CD4-positive, alpha-beta T cell treated with Interferon gamma for 1 hour (primary cell): ENCODE results near the gene ACVR2B.

Source experiments
- DNase-seq: peaks from one replicate; pipeline ENCODE4 v3.0.0-alpha.2; 2020

Gene ACVR2B

DNA sequence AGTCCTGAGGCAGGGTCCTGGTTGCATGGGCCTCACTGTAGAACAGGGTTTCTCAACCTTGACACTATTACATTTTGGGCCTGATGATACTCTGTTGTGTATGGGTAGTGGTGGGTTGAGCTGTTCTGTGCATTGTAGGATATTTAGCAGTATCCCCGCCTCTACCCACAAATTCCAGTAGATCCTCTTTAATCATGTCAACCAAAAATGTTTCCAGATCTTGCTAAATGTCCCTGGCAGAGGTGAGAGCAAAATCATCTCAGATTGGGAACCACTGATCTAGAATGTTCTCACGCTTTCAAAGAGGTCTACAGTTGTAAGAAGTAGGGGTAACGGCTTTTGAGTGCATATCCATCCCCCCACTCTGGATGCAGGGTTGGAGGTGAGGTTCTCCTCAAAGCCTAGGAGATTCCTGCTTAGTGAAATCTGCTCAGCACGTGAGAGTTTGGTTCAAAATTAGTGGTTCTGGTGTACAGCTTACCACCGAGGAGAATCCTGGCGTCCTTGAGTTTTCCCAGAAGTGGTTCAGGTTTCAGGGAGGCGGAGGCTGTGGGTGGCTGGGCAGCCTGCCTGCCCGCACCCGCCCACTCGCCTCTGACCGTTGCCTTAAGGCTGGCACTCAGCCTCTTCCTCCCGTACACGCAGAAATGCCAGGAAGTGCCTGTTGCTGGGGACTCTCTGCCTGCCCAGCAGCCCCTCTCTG is 5.3 kb downstream of the ACVR2B start:
- no peak for DNase-seq

DNA sequence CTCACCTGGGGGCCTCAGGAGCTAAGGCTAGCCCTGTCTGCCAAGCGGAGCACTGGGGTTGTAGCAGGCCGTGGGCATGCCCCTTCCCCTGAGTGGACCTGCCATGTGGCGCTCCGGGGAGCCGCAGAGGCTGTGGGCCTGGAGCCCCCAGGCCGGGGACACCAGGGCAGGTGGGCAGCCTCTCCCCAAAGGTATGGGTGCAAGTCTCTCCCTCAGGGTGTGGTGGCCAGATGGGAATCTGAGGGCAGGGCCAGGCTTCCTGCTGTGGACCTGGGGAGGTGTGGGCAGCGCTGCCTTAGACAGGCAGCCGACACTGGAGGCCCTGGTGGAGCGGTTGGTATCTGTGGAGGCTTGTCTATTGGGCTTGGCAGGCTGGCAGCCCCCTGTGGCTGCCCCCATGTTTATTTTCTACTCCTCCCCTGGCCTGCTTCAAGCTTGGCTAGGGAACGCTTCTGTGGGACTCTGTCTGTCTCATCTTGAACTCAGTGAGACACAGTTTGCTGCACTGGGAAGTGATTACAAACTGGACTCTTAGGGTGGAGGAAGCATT is 5.9 kb downstream of the ACVR2B start:
- DNase-seq = no peak

DNA sequence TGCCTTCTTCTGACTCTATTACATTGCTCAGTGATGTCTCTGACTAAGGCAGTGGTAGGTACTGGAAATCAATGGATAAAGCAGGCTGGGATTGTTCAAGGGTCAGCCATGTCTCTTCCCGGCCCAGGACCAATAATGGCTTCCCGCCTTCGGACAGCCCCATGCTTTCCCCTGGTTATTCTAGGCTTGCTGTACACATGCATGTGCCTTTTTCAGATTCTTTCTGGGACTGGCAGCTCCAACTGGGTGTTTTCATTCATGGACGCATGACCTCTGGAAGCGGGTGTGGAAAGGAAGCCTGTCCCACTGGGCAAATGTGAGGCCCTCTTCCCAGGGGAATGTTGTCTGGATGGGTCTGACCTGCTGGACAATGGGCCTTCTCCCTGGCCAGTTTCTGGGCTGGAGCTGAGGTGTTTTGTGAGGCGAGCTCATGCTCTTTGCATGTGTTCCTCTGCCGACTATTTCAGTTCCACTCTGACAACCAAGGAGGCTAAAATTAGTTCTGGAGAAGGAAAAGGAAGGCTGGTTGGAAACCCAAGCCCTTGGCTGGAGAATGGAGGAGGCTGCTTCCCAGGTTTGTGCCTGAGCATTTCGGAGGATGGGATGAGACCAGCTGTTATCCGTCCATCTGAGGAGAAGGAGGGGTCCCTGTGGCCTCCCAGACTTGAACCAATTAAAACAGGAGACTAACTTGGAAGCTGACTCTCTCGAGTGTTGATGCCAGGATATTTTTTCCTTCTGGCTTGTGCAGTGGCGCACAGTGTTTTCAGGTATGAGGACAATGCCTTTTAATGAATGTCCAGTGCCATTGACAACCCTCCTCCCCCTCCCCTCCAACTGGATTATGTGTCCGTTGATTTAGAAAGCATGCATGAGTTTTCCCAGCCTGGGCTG is 6.9 kb downstream of the ACVR2B start:
- DNase-seq = no peak

DNA sequence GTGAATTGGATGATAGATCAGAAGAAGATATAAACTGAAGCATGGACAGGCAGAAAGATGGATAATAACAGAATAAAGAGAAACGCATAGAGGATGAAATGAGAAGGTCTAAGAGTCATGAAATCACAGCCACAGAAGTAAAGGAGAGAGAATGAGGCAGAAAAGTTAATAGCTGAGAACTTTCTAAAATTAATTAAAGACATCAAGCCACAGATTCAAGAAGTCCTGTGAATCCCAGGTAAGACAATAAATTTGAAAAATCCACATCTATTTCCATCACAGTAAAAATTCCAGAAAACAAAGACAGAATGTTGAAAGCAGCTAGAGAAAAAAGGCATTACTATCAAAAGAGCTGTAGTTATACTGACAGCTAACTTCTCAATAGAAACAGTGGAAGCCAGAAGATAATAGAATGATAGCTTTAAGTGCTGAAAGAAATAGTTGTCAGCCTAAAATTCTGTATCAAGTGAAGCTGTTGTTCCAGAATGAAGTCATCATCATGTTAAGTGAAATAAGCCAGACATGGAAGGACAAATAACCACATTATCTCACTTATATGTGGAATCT is 12.0 kb downstream of the ACVR2B start:
- no peak for DNase-seq

DNA sequence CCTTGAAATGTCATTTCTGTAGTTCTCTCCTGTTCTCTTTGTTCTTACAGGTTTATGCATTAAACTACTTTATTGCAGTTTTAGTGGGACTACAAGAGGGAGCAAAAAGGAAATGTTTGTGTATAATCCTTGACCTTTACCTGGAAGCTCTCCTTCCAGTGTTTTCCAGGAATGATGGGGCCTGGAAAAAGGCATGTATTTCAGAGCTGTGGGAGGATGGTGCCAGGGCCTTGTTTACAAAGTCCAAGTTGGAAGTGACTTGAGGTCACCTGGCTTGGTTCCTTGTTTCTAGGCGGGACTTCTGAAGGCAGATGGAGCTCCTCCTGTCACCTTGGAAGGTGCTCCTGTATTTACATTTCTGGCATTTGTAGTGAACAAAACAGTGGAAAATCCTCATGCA is 15.1 kb downstream of the ACVR2B start:
- DNase-seq = no peak

DNA sequence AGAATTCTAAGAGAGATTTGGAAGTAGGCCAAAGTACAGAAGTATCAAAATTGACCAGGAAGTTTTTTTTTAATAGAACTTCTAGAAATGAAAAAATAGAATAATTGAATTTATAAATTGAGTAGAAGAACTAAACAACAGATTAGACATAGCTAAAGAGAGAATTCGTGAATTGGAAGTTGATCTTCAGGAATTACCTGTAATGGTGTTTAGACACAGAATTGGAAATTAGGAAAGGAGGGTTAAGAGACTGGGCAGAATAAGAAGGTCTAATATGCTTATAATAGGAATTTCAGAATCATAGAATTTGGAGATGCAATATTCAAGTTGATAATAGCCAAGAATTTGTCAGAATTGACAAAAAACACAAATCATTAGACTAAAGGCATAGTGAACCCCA is 16.2 kb downstream of the ACVR2B start:
- no peak for DNase-seq

DNA sequence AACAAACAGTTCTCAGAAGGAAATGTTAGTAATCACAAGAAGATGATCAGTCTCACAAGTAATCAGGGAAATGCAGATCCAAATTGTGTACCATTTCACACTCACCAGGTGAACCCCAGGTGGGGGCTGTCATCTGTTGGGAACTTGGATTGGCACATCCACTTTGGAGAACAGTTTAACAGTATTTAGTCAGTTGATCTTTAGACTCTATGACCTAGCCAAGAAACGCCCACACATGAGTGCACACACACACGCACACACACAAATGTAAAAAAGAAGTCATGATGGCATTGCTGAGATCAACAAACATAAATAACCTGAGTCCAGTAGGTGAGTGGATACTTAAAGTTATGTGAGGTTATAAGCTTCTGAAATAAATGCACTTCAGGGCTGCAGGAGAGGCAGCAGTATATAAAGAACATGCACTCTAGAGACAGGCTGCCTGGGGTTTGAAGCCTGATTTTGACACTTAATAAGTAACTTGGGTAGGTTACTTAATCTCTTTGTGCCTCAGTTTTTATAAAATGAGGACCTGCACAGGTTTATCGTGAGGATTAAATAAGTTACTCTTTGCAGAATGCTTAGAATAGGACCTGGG is 17.7 kb downstream of the ACVR2B start:
- no peak for DNase-seq

DNA sequence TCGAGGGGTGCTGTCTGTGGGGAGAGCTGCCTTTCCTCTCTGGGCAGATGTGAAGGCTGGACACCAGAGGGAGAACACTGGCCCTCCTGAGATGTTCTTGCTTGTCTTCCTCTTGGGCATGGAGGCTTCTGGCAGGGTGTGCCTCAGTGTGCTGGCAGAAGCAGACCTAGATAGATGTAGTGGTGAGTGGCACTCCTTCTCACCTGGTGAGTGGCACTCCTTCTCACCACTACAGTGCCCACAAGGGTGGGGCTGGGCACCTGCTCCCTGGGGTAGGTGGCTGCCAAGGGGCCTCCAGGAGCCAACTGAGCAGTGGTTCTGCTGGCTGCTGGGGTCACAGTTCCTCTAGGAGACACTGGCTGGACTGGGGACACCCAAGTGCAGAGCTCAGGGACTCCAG is 18.7 kb downstream of the ACVR2B start:
- no peak for DNase-seq

DNA sequence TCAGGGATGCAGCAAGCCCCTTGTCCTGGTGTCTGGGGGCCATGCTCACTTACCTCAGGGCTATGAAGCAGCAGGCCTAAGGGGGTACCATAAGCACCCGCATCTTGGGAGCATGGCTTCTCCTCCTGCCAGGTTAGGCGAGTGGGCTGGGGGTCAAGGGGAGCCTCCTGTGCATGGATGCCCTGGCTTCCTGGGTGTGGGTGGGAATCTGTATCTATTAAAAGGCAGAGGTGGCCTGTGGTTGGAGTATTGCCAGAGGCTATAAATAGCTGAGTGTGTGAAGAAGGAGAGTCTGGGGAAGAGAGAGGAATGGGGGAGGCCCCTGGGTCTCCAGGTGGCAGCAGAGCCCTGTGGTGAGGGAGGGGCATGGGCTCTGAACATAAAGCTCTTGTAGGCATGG is 19.5 kb downstream of the ACVR2B start:
- no peak for DNase-seq

DNA sequence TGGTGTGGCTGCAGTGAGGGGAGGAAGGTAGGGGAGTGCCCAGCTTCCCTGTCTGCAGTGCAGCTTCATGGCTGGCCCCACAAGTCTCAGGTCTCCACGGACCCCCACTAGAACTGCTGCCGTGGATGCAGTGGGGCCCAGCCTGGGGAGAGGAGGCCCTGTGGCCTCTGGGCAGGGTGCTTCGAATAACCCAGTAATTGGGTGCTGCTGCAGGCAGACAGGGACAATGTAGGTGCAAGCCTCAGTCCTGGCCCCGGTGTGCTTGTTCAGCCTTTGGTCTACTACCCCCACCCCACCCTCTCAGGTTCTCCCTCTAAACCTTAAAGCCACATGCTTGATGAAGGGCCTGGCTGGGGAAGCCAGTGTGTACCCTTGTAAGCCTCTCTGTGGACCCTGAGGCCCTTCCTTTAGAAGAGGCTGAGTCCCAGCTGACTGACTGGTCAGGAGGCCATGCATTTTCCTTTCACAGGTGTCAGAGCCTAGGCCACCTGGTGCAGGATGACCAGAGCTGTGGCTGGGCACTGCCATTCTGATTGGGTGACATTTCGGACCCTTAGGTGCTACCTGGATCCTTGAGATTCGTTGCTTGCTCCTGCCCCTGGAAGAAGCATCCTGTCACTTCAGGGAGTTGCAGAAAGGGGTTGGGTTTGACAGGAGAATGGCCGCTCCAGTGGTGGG is 21.4 kb downstream of the ACVR2B start:
- no peak for DNase-seq

DNA sequence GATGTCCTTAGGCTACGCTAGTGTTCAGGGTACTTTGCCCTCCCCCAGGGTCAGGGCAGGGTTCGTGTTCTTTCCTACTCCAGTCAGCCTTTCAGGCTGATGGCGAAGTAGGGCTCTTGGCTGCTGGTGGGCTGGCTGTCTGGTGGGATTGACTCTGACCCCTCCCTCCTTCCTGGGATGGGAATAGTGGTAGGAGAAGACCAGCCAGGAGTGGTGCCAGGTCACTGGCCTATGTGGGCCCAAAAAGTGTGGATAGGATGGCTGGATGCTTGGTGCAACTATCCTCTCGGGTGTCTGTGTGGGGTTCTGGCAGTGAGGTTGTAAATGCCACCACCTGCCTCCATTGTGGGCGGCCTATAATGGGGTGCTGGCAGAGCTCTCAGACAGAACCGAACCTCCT is 22.0 kb downstream of the ACVR2B start:
- no peak for DNase-seq

DNA sequence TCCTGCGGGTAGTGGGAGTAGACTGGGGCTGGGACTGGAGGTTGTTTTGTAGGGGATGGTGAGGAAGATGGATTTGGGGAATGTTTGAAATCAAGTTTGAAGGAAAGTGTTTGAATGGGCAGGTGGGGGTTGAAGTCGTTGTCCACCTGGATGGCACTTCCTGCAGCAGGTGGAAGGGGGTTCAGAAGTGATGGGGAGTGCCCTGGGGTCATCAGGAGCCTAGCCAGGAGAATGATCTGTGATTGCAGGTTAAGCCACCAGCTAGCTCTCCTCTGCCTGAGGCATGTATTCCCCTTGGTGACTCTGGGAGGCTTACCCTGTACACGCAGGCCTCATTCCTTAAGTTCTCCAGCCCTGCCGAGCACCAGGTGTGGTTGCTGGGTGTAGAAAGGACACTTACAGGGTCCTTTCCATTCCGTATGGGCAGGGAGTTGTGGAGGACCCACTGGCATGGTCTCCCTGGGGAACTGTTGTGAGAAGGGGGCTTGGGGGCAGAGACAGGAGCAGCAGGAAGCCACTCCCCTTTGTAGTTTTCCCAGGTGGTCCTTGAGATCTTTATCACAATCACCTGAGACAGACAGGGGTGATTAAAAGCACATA is 22.6 kb downstream of the ACVR2B start:
- DNase-seq = no peak

DNA sequence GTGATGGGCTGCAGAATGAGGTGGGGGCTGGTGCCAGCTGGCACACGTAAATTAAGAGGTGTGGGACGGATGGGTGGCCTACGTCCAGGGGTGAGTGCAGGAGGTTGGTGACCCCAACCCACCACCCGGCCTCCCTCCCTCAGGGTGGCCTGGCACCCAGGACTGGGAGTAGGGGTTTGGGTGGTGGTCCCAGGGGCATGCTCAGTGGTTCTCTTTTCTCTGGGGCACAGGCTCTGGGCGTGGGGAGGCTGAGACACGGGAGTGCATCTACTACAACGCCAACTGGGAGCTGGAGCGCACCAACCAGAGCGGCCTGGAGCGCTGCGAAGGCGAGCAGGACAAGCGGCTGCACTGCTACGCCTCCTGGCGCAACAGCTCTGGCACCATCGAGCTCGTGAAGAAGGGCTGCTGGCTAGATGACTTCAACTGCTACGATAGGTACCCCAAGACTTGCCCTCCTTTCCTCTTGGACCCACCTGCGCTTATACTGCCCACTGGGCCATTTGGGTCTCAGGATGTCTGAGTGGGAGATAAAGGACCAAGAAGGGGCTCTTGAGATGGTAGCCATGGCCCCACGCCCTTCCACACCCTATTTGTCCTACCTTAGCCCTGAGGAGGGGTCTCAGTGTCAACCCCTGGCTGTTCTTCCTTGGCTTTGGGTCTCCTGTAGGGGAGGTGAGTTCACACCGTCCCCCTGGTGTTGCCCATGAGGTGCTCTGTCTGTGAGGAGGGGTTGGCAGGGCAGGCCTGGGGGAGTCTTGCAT is 23.5 kb downstream of the ACVR2B start:
- no peak for DNase-seq

DNA sequence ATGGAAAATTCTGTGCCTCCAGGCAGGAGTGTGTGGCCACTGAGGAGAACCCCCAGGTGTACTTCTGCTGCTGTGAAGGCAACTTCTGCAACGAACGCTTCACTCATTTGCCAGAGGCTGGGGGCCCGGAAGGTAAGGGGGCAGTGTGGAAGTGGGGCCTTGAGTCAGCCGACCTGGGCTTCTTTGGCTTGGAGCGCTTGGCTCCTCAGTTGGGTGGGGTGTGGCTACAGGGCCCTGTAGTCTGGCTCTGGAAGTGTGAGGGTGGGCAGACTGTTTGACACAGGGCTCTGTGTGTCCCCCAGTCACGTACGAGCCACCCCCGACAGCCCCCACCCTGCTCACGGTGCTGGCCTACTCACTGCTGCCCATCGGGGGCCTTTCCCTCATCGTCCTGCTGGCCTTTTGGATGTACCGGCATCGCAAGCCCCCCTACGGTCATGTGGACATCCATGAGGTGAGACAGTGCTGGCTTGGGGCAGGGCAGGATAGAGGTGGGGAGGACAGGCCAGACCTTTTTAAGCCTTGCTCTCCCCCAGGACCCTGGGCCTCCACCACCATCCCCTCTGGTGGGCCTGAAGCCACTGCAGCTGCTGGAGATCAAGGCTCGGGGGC is 24.3 kb downstream of the ACVR2B start:
- DNase-seq = no peak

DNA sequence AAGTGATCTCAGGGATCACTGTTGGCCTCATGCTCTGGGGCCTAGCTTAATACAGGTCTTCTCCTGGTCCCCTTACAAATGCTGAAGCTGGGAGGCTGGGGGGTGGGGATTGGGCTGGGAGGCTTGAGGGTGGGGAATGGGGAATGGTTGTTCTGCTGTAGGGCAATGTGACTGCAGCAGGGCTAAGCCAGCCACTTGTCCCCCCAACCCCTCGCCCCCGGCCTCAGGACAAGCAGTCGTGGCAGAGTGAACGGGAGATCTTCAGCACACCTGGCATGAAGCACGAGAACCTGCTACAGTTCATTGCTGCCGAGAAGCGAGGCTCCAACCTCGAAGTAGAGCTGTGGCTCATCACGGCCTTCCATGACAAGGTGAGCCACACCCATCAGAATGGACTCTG is 25.2 kb downstream of the ACVR2B start:
- DNase-seq = no peak

DNA sequence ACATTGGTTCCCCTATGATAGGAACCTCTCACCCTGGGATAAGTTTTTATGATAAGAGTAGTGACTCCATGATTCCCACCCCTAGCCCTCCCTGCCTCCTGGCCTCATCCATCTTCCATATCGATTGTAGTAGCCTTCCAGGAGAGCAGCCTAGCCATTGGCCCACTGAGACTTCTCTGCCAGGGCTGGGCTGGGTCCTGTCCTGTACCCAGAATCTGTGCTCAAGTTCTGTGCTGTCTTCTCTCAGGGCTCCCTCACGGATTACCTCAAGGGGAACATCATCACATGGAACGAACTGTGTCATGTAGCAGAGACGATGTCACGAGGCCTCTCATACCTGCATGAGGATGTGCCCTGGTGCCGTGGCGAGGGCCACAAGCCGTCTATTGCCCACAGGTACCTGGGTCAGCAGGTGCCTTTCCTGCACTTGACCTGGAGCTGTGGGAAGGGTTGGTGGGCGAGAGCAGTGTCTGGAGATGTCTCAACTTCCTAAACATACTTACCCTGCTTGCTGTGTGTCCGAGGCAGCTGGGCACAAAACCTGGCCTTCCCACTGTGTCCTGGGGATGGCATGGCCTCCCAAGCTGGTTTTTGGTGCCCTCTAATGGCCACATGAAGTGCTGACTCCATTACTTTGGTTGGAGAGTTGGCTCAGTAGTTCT is 25.9 kb downstream of the ACVR2B start:
- peak; percentile 40 for DNase-seq

DNA sequence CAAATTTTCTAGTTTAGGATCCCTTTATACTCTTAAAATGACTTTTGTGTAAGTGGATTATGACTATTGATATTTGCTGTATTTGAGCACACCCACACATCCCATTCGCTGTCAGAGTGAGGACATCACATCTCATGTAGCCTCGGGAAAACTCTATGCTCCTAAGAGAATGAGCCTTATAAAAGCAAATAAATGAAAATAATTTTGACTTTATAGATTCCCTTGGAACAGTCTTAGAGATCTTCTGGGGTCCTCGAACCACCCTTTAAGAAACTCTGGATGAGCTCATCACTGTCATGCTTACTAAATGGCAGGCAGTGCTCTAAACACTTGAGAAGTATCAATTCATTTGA is 26.4 kb downstream of the ACVR2B start:
- DNase-seq = no peak

DNA sequence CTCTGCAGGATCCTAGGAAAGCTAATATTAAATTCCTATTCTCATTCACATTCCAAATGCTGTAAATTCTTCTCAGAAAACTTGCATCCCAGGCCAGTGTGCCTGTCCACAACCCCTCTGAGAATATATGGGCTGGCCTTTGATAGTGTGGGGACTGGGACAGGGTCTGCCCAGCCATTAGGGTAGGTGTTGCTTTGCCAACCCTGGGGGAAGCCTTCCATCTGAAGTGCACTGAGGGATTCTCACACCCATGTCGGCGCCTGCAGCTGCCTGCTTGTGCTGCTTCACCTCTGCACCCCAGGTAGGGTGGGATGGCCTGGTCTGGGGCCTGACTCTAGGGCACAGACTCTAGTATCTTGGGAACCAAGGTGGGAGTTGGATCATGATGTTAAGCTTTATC is 27.2 kb downstream of the ACVR2B start:
- DNase-seq = no peak

DNA sequence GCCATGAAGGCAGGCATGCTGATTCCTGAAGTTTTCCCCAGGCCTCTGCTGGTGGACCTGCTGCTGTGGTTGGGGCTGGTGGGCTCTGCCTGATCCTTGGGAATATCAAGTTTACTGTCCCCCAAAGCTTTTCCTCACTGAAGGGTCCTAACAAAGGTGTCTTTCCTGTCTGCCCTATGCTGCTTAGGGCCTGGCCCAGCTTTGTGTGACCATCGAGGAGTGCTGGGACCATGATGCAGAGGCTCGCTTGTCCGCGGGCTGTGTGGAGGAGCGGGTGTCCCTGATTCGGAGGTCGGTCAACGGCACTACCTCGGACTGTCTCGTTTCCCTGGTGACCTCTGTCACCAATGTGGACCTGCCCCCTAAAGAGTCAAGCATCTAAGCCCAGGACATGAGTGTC is 29.3 kb downstream of the ACVR2B start:
- DNase-seq = no peak

DNA sequence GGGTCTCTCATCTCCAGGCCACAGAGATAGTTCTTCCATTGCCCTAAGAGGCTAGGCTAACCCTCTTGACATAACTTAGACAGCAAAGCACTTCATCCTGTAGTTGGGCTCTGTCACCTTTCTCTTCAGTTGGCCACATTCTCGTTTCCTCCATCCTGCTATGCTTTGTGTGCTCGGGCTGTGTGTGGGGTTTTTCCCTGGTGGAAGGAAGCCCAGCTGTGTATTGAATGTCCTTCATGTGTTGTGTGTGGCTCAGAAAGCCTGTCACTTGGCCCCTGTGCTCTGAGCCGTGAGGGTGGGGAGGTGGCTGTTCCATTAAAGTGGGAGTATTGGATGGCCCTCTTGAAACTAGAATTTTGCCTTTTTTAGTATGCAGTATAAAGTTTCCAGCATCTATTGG is 33.6 kb downstream of the ACVR2B start:
- DNase-seq = no peak

DNA sequence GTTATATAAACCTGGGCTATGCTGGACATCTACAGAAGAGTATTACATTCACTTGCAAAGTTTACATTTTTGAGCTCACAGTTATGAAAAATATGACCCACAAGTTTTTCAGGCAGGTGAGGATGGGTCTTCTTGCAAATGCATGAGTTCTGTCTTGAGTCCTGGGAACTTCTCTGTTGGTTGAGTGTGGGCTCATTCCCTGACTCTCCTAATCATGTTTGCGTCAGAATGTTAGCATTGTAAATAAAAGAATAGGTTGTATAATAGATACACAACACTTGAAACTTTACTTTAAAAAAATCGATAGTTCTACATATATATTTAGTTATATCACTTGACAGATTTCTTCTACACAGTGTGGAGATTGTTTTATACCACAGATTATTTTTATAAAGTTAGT is 35.3 kb downstream of the ACVR2B start:
- no peak for DNase-seq
